OCI-LY1 (cell line): ENCODE measurements around the gene EPHX1.

Experiments
- H2AFZ ChIP-seq: fragments of 200-600 bp; sonication (generic), shearing (Covaris generic); 2 replicates; pipeline ENCODE4 v1.6.0; 2014; ENCODE audit warnings: antibody characterized with exemption, mild to moderate bottlenecking, low read length
- H3F3A ChIP-seq: fragments of 200-600 bp; sonication (generic), shearing (Covaris generic); 2 replicates; pipeline ENCODE4 v1.6.0; 2014; ENCODE audit warnings: mild to moderate bottlenecking, antibody characterized with exemption, low read length, moderate library complexity; ENCODE audit not compliant: insufficient read depth
- H3K27ac ChIP-seq: fragments of 200-600 bp; sonication (generic); 2 replicates; pipeline ENCODE4 v1.5.1; 2014; ENCODE audit warnings: low read length, mixed run types, mild to moderate bottlenecking, low read depth; ENCODE audit not compliant: poor library complexity, severe bottlenecking
- H3K27me3 ChIP-seq: fragments of 200-600 bp; sonication (generic); 2 replicates; pipeline ENCODE4 v1.6.0; 2014; ENCODE audit warnings: antibody characterized with exemption, mild to moderate bottlenecking, low read length, moderate library complexity; ENCODE audit not compliant: insufficient read depth
- H3K36me3 ChIP-seq: fragments of 200-600 bp; sonication (generic); 2 replicates; pipeline ENCODE4 v1.6.1; 2014; ENCODE audit warnings: mild to moderate bottlenecking, antibody characterized with exemption, low read length, moderate library complexity, mixed read lengths; ENCODE audit not compliant: insufficient read depth
- H3K4me1 ChIP-seq: fragments of 200-600 bp; sonication (generic); 2 replicates; pipeline ENCODE4 v1.5.1; 2014; ENCODE audit warnings: mild to moderate bottlenecking, low read length, moderate library complexity; ENCODE audit not compliant: insufficient read depth, severe bottlenecking
- H3K4me2 ChIP-seq: fragments of 200-600 bp; sonication (generic), shearing (Covaris generic); 2 replicates; pipeline ENCODE4 v1.6.1; 2014; ENCODE audit warnings: low read length
- H3K4me3 ChIP-seq: fragments of 200-600 bp; sonication (generic); 2 replicates; pipeline ENCODE4 v1.5.1; 2014; ENCODE audit warnings: low read length, low read depth, mild to moderate bottlenecking, mixed read lengths; ENCODE audit not compliant: poor library complexity, severe bottlenecking
- H3K79me2 ChIP-seq: fragments of 200-600 bp; shearing (Covaris generic); 2 replicates; pipeline ENCODE4 v1.6.1; 2016; ENCODE audit warnings: mixed run types, low read length, mixed read lengths; ENCODE audit not compliant: insufficient read depth
- H3K9ac ChIP-seq: fragments of 200-600 bp; sonication (generic), shearing (Covaris generic); 2 replicates; pipeline ENCODE4 v1.6.1; 2014; ENCODE audit warnings: mild to moderate bottlenecking, low read length, mixed read lengths
- H3K9me2 ChIP-seq: fragments of 200-600 bp; sonication (generic), shearing (Covaris generic); 2 replicates; pipeline ENCODE4 v1.6.1; 2014; ENCODE audit warnings: low read depth, mild to moderate bottlenecking, low read length, mixed read lengths
- H3K9me3 ChIP-seq: fragments of 200-600 bp; shearing (Covaris generic); 2 replicates; pipeline ENCODE4 v1.6.1; 2014; ENCODE audit warnings: low read length, mixed read lengths
- H4K20me1 ChIP-seq: fragments of 200-600 bp; sonication (generic), shearing (Covaris generic); 2 replicates; pipeline ENCODE4 v1.6.0; 2016; ENCODE audit warnings: mild to moderate bottlenecking, low read length; ENCODE audit not compliant: insufficient read depth
- CTCF ChIP-seq: fragments of 200-600 bp; sonication (generic), shearing (Covaris generic); IDR thresholded peaks from 2 replicates; pipeline ENCODE4 v1.5.1; 2017; ENCODE audit warnings: mild to moderate bottlenecking, antibody characterized with exemption, low read length, moderate library complexity, mixed read lengths
- EZH2 ChIP-seq: fragments of 200-600 bp; sonication (generic), shearing (Covaris generic); IDR thresholded peaks from 2 replicates; pipeline ENCODE4 v1.8.0; 2017; ENCODE audit warnings: borderline replicate concordance, mixed run types, mild to moderate bottlenecking, antibody characterized with exemption, low read length, moderate library complexity, mixed read lengths

EPHX1 gene

GRCh38 chr1:225843426-225843795, 33.5 kb downstream of the EPHX1 start:
- no peaks in the 10 kb centered on the region for H3K36me3 ChIP-seq

GRCh38 chr1:225844236-225845061, 34.5 kb downstream of the EPHX1 start:
- H3K9me2 ChIP-seq = no peaks in the 10 kb centered on the region
- no peaks in the 10 kb centered on the region for H4K20me1 ChIP-seq
- H3K4me3 ChIP-seq = no peak overlapping the region
- no peaks in the 10 kb centered on the region for H3K36me3 ChIP-seq
- H3K4me2 ChIP-seq = no peak overlapping the region
- TF ChIP-seq CTCF (no peak), EZH2 (no peak)
- no peaks in the 10 kb centered on the region for H3K79me2 ChIP-seq
- no peak overlapping the region for H3K27ac ChIP-seq
- H3K27me3 ChIP-seq = no peaks in the 10 kb centered on the region
- H2AFZ ChIP-seq = no peak overlapping the region
- H3K9me3 ChIP-seq = no peaks in the 10 kb centered on the region
- no peak overlapping the region for H3K9ac ChIP-seq
- H3F3A ChIP-seq = no peaks in the 10 kb centered on the region
- H3K4me1 ChIP-seq = peaks cover 24% of the 10 kb centered on the region

More at GRCh38 chr1:225843426-225843795, 33.5 kb downstream of the EPHX1 start:
- no peak for TF ChIP-seq CTCF
- TF ChIP-seq EZH2 = no peak
- Histone ChIP-seq H3K4me1 (peaks cover 14% of the 10 kb centered on the region), H3K9me3 (no peaks in the 10 kb centered on the region), H3K9ac (no peak overlapping the region), H3K27me3 (no peaks in the 10 kb centered on the region), H4K20me1 (no peaks in the 10 kb centered on the region), H3K79me2 (no peaks in the 10 kb centered on the region), H3K9me2 (no peaks in the 10 kb centered on the region), H3K4me3 (no peak overlapping the region), H3K4me2 (no peak overlapping the region), H3F3A (no peaks in the 10 kb centered on the region), H3K27ac (no peak overlapping the region), H2AFZ (no peak overlapping the region)

- H3K4me3 ChIP-seq = no peak overlapping the region
- H3F3A ChIP-seq = no peaks in the 10 kb centered on the region
- no peak overlapping the region for H3K27ac ChIP-seq
- no peaks in the 10 kb centered on the region for H3K36me3 ChIP-seq
- H4K20me1 ChIP-seq = no peaks in the 10 kb centered on the region
- no peaks in the 10 kb centered on the region for H3K27me3 ChIP-seq
- no peaks in the 10 kb centered on the region; the same call in 1 of the 2 replicates for H3K9me3 ChIP-seq
- peaks cover 31% of the 10 kb centered on the region for H3K4me1 ChIP-seq
- TF ChIP-seq CTCF (no peak), EZH2 (no peak)
- no peak overlapping the region for H2AFZ ChIP-seq
- H3K9ac ChIP-seq = no peak overlapping the region
- no peaks in the 10 kb centered on the region for H3K9me2 ChIP-seq
- H3K4me2 ChIP-seq = no peak overlapping the region
- H3K79me2 ChIP-seq = no peaks in the 10 kb centered on the region
These were observed 35.2 kb downstream of the EPHX1 start for GRCh38 chr1:225845097-225845496.
